ENCODE measurements around the gene ARID2. TPM values are rescaled to one million over a fixed set of nuclear protein-coding genes. Genes with fewer than 3 reads are reported as not detected.

Gene ARID2
- polyA plus RNA-seq, 2 of the 4 experiments (the other 2 are of a cell fraction), result 8.7 to 37.7 TPM

DNA sequence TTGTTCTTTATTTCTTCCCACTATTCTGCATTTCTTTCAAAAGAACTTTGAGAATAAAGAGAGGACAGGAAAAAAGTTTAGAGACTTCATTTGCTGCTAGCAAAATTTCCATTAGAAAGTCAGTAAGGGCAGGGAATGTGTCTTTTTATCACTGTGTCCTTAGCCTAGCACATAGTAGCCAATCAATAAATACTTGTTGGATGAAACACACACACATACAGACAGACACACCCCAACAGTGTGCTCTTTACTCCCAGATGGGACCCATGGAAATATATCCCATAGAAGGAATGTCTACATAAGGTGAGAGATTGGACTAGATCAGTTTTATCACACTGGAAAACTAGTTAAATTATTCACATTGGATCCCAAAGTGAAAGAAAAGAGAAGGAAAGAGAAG is 21.1 kb upstream of the ARID2 start:
- ChIA-PET POLR2A (no interaction called here), CTCF (no interaction called here)
- no peak overlapping the region for H3K4me2 ChIP-seq

DNA sequence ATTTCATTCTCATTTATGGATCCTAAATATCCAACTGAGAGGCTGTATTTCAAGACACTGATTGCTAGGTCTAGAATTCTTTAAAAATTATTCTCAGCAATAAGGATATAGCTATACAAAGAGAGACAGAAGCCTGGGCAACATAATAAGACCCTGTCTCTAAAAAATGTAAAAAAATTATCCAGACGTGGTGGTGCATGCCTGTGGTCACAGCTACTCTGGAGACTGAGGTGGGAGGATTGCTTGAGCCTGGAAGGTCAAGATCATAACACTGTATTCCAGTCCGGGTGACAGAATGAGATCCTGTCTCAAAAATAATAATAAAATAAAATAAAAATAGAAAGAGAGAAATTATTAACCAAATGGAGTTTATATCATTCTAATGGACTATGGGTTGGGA is 20.6 kb upstream of the ARID2 start:
- FAIRE-seq (no peak), ATAC-seq (no peak), DNase-seq (ENCODE audit: low read depth in 1 of 2, low spot score in 1 of 2) (no peak)
- no peak overlapping the region for H3K27ac ChIP-seq
- ChIA-PET POLR2A (no interaction called here), CTCF (no interaction called here)
- no peak overlapping the region for H3K4me2 ChIP-seq
- H3K4me1 ChIP-seq, result no peaks in the 10 kb centered on the region
- 49% methylated on average over 2 of the region's 2 CpGs for WGBS (ENCODE audit: missing lambda C conversion rate)
- H3K9me3 ChIP-seq, result no peaks in the 10 kb centered on the region
- H3K4me3 ChIP-seq, result no peak overlapping the region
- no peak for TF ChIP-seq SMC3 (IDR thresholded peaks at IDR 0.05)
- no peak for TF ChIP-seq POLR2A (IDR thresholded peaks at IDR 0.05; ENCODE audit: low read length)
- no peak for TF ChIP-seq JUN (IDR thresholded peaks at IDR 0.05)
- no peak for TF ChIP-seq BHLHE40 (IDR thresholded peaks at IDR 0.05; ENCODE audit: low read depth, low read length)
- no peak for TF ChIP-seq CEBPB (IDR thresholded peaks at IDR 0.05)
- TF ChIP-seq, protein P1, sequence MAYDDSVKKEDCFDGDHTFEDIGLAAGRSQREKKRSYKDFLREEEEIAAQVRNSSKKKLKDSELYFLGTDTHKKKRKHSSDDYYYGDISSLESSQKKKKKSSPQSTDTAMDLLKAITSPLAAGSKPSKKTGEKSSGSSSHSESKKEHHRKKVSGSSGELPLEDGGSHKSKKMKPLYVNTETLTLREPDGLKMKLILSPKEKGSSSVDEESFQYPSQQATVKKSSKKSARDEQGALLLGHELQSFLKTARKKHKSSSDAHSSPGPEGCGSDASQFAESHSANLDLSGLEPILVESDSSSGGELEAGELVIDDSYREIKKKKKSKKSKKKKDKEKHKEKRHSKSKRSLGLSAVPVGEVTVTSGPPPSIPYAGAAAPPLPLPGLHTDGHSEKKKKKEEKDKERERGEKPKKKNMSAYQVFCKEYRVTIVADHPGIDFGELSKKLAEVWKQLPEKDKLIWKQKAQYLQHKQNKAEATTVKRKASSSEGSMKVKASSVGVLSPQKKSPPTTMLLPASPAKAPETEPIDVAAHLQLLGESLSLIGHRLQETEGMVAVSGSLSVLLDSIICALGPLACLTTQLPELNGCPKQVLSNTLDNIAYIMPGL (CRISPR knock-in tag; IDR thresholded peaks at IDR 0.05; ENCODE audit: borderline replicate concordance), result no peak
- TF ChIP-seq CHD4 (IDR thresholded peaks at IDR 0.05; ENCODE audit: borderline replicate concordance), result no peak
- no peak for TF ChIP-seq KDM1A (IDR thresholded peaks at IDR 0.05; ENCODE audit: low read depth)
- no peak for TF ChIP-seq ZC3H11A (IDR thresholded peaks at IDR 0.05)
- TF ChIP-seq, protein P2, sequence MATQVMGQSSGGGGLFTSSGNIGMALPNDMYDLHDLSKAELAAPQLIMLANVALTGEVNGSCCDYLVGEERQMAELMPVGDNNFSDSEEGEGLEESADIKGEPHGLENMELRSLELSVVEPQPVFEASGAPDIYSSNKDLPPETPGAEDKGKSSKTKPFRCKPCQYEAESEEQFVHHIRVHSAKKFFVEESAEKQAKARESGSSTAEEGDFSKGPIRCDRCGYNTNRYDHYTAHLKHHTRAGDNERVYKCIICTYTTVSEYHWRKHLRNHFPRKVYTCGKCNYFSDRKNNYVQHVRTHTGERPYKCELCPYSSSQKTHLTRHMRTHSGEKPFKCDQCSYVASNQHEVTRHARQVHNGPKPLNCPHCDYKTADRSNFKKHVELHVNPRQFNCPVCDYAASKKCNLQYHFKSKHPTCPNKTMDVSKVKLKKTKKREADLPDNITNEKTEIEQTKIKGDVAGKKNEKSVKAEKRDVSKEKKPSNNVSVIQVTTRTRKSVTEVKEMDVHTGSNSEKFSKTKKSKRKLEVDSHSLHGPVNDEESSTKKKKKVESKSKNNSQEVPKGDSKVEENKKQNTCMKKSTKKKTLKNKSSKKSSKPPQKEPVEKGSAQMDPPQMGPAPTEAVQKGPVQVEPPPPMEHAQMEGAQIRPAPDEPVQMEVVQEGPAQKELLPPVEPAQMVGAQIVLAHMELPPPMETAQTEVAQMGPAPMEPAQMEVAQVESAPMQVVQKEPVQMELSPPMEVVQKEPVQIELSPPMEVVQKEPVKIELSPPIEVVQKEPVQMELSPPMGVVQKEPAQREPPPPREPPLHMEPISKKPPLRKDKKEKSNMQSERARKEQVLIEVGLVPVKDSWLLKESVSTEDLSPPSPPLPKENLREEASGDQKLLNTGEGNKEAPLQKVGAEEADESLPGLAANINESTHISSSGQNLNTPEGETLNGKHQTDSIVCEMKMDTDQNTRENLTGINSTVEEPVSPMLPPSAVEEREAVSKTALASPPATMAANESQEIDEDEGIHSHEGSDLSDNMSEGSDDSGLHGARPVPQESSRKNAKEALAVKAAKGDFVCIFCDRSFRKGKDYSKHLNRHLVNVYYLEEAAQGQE (IDR thresholded peaks at IDR 0.05), result no peak
- no peak for TF ChIP-seq HOXB13 (CRISPR knock-in tag; IDR thresholded peaks at IDR 0.05; ENCODE audit: low read depth)
- TF ChIP-seq CBX2 (IDR thresholded peaks at IDR 0.05; ENCODE audit: borderline replicate concordance, low read depth), result no peak
- no peak for TF ChIP-seq EHMT2 (IDR thresholded peaks at IDR 0.05; ENCODE audit: low read depth)
- TF ChIP-seq EHF (CRISPR knock-in tag; IDR thresholded peaks at IDR 0.05), result no peak
- TF ChIP-seq, protein P3, sequence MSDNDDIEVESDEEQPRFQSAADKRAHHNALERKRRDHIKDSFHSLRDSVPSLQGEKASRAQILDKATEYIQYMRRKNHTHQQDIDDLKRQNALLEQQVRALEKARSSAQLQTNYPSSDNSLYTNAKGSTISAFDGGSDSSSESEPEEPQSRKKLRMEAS (IDR thresholded peaks at IDR 0.05), result no peak
- no peak for TF ChIP-seq RAD21 (conservative IDR thresholded peaks at IDR 0.05 in 1 of 2, IDR thresholded peaks at IDR 0.05 in 1 of 2)
- TF ChIP-seq NPAS2 (CRISPR knock-in tag; IDR thresholded peaks at IDR 0.05; ENCODE audit: borderline replicate concordance), result no peak
- TF ChIP-seq TP53 (CRISPR knock-in tag; IDR thresholded peaks at IDR 0.05), result no peak

More for the DNA sequence above, 21.1 kb upstream of the ARID2 start:
- no peak for DNase-seq (ENCODE audit: low read depth in 1 of 2, low spot score in 1 of 2)
- Histone ChIP-seq H3K9me3 (no peaks in the 10 kb centered on the region), H3K27ac (no peak overlapping the region), H3K4me1 (no peaks in the 10 kb centered on the region), H3K4me3 (no peak overlapping the region)
- ATAC-seq, result no peak
- FAIRE-seq, result no peak
- no peak for TF ChIP-seq HOXB5 (CRISPR knock-in tag; IDR thresholded peaks at IDR 0.05)
- no peak for TF ChIP-seq GATA3 (IDR thresholded peaks at IDR 0.05; ENCODE audit: borderline replicate concordance)
- TF ChIP-seq, protein P2 (IDR thresholded peaks at IDR 0.05), result no peak
- TF ChIP-seq SMC3 (IDR thresholded peaks at IDR 0.05), result no peak
- no peak for TF ChIP-seq EP300 (IDR thresholded peaks at IDR 0.05)
- TF ChIP-seq POLR2A (IDR thresholded peaks at IDR 0.05; ENCODE audit: low read length), result no peak
- TF ChIP-seq, protein P1 (CRISPR knock-in tag; IDR thresholded peaks at IDR 0.05; ENCODE audit: borderline replicate concordance), result no peak
- TF ChIP-seq ZC3H11A (IDR thresholded peaks at IDR 0.05), result no peak
- no peak for TF ChIP-seq EHF (CRISPR knock-in tag; IDR thresholded peaks at IDR 0.05)
- TF ChIP-seq POLR2AphosphoS2 (conservative IDR thresholded peaks at IDR 0.05; ENCODE audit: low read length), result no peak

Data from A549 (cell line).